ENCODE data around the gene PCNX2. TPM values are rescaled to one million over a fixed set of nuclear protein-coding genes. Genes with fewer than 3 reads are reported as not detected.

The PCNX2 gene
- total RNA-seq, 4 donors from 2014 or later, result 12.1 to 35.1 (median 15.8) TPM

DNA sequence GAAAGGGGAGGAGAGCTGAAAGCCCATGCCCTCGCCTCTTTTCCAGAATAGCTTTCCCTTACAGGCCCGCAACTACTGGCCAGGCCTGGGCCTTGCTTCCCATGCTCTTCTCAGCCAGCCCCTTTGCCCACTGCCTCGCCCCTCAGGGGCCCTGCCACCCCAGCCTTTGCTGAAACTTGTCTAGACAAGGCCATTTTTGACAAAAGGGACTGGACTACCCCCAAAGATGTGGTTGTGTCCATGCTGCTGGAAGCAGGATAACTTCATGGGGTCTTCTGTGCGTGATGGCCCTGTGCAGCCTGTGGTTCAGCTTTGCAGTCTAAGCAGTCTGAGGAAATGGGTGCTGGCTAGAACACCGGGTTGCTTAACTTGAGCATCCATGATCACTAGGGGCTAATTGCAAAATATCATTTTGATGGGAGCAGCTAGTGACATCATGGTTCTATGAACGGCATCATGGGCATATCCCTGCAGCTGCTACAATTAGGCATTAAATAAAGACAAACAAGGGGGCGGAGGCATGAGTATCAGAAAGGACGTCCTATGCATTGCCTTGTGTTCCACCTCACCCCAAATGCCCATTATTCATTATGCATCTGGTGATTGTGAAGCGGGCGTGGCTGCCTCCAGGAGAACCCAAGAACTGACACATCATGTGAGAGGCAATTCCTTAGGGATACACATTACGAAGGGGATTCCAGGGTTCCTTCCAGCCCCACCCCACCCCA, 308.3 kb downstream of the PCNX2 start:
- Histone ChIP-seq H3K4me1 (no peaks in the 10 kb centered on the region), H3K36me3 (no peaks in the 10 kb centered on the region), H3K27ac (no peak overlapping the region), H3K9me3 (no peaks in the 10 kb centered on the region), H3K4me3 (replicated peaks in 1 of 3) (no peak overlapping the region), H3K27me3 (no peaks in the 10 kb centered on the region)
- no peak for TF ChIP-seq POLR2A (IDR thresholded peaks at IDR 0.05)
- TF ChIP-seq, protein P1, sequence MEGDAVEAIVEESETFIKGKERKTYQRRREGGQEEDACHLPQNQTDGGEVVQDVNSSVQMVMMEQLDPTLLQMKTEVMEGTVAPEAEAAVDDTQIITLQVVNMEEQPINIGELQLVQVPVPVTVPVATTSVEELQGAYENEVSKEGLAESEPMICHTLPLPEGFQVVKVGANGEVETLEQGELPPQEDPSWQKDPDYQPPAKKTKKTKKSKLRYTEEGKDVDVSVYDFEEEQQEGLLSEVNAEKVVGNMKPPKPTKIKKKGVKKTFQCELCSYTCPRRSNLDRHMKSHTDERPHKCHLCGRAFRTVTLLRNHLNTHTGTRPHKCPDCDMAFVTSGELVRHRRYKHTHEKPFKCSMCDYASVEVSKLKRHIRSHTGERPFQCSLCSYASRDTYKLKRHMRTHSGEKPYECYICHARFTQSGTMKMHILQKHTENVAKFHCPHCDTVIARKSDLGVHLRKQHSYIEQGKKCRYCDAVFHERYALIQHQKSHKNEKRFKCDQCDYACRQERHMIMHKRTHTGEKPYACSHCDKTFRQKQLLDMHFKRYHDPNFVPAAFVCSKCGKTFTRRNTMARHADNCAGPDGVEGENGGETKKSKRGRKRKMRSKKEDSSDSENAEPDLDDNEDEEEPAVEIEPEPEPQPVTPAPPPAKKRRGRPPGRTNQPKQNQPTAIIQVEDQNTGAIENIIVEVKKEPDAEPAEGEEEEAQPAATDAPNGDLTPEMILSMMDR (IDR thresholded peaks at IDR 0.05), result no peak
- DNase-seq, result no peak
- 93 to 98% methylated on average over 10 to 11 of the region's 11 CpGs for WGBS, 2 donors
- intact Hi-C loops (cut with DNase I), result no loop called here

DNA sequence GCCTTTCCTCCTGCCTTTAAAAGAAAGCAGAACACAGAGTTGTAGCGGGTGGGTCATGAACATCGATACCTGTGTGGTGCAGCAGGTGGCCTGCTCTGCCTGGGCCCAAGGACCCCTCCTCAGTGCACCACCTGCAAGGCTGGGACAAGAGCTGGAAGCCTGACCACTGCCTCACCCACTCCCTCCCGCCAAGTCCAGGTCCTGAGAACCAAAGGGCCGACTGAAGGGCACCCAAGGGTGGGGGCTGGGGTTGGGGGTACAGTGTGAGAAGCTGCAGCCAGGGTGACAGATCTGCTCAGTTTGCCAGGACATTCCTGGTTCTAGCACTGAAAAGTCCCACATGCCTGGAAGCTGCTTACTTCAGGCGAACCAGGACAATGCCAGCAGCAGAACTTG, 309.0 kb downstream of the PCNX2 start:
- Histone ChIP-seq H3K4me3 (replicated peaks in 1 of 3) (no peak overlapping the region), H3K4me1 (no peaks in the 10 kb centered on the region), H3K27ac (no peak overlapping the region), H3K36me3 (no peaks in the 10 kb centered on the region), H3K27me3 (no peaks in the 10 kb centered on the region), H3K9me3 (no peaks in the 10 kb centered on the region)
- DNase-seq, result no peak
- intact Hi-C loops (cut with DNase I), result no loop called here
- TF ChIP-seq, protein P1 (IDR thresholded peaks at IDR 0.05), result no peak
- WGBS, 2 donors, result 95 to 98% methylated on average over 5 of the region's 5 CpGs

DNA sequence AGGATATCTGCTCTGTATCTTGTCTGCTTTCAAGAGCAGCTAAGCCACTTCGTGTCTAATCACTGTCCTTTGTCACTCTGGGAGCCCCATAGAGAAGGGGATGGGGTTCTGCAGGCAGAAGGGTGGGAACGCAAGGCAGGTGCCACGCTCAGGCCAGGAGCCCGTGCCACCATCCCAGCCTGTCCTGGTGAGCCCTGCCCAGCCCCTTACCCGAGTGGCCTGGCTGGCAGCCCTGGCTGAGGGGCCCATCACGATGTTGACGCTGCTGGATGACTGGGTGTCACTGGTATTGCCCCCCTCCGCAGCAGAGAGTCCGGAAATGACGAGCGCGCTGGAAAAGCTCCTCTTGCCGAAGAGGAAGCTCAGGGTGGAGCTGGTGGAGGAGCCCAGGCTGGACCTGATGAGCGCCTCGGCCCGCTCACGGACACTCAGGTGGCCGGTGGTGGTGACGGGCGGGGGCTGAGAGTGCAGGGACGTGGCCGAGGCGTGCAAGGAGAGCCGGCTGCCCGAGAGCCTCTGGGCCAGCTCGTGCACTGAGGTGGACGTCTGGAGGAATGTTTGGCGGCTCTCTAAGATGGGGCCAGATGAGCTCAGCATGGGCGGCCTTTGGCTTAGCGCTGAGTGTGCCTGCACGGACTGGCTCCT, 309.5 kb downstream of the PCNX2 start:
- DNase-seq, result no peak
- no peaks in the 10 kb centered on the region for H3K9me3 ChIP-seq
- no peaks in the 10 kb centered on the region for H3K27me3 ChIP-seq
- TF ChIP-seq POLR2A (IDR thresholded peaks at IDR 0.05), result no peak
- TF ChIP-seq, protein P1 (IDR thresholded peaks at IDR 0.05), result no peak
- H3K4me3 ChIP-seq (replicated peaks in 1 of 3), result no peak overlapping the region
- WGBS, 2 donors, result 95% methylated on average over 26 to 31 of the region's 31 CpGs
- no peak overlapping the region for H3K27ac ChIP-seq
- H3K36me3 ChIP-seq, result no peaks in the 10 kb centered on the region
- intact Hi-C loops (cut with DNase I), result no loop called here
- H3K4me1 ChIP-seq, result no peaks in the 10 kb centered on the region

DNA sequence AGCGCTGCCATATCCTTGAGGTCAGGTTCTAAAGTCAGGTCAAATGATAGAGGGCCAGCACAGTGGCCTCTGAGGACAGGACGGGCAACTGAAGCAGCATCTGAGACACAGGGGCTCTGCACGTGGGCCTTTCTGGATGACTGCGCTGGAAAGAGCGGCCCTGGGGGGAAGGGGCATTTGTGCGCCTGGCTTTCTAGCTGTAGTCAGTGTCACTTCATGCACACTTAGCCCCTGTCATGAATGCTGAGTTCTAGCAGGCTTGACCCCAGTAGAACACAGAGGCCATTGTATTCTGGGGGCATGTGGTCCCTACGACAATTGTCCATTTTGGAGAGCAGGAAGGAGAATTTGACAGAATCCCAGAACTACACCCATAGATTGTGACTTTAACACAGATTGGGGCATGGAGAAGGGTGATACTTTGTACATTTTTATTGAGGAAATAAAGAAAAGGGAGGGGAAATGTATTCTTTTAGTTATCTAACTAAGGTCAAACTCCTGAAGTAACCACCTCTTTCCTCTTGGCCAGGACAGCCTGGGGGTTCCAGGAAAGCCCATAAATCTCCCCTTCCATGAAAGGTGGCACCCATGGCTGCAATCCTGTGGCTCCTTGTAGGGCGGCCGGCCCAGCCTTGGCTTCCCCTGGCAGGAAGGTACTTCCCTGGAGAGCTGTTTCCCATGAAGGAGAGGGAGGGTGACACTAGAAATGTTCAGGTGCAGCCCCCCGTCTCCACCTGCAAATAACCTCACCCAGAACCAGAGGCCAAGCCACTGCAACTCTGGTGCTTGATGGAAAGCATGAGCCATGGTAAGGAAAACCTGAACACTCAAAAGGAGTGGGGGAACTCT, 310.7 kb downstream of the PCNX2 start:
- Histone ChIP-seq H3K4me3 (replicated peaks in 1 of 3) (no peak overlapping the region), H3K36me3 (no peaks in the 10 kb centered on the region), H3K4me1 (no peaks in the 10 kb centered on the region), H3K27me3 (no peaks in the 10 kb centered on the region), H3K9me3 (no peaks in the 10 kb centered on the region), H3K27ac (no peak overlapping the region)
- intact Hi-C loops (cut with DNase I), result no loop called here
- TF ChIP-seq, protein P1 (IDR thresholded peaks at IDR 0.05), result no peak
- no peak for TF ChIP-seq POLR2A (IDR thresholded peaks at IDR 0.05)
- 96 to 98% methylated on average over 8 to 10 of the region's 10 CpGs for WGBS, 2 donors
- DNase-seq, result no peak
